Stimulated activated CD4-positive, alpha-beta T cell treated with anti-CD3 and anti-CD28 coated beads, Interleukin-15, amount 100 ng/mL, for 48 hours (primary cell): ENCODE data around the gene RNF128.
"Not testable (repeated sequence)": the region's sequence is repeated elsewhere in the genome, so short reads cannot be mapped to it uniquely, and the experiment has no call there.

Experiments
- DNase-seq, 2 donors: peaks; one replicate each; pipeline ENCODE4 v3.0.0-alpha.2; 2020; ENCODE audit warnings: low read depth in 2 of 2

The RNF128 gene

DNA sequence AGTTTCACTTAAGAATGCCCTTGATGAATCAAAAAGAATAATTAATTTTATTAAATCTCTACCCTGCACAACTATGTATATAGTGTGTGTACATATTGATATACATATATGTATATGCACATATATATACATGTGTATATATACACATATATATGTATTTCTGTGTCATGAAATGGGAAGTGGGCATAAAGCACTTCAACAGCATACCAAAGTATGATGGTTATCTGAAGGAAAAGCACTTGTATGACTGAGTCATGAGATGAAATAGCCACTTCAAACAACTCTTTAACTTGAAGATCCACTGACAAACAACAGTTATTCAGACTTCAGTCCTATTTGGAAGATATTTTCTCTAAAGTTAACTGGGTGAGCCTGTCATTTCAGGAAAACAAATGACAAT is 16.3 kb downstream of the RNF128 start:
- DNase-seq = no peak

DNA sequence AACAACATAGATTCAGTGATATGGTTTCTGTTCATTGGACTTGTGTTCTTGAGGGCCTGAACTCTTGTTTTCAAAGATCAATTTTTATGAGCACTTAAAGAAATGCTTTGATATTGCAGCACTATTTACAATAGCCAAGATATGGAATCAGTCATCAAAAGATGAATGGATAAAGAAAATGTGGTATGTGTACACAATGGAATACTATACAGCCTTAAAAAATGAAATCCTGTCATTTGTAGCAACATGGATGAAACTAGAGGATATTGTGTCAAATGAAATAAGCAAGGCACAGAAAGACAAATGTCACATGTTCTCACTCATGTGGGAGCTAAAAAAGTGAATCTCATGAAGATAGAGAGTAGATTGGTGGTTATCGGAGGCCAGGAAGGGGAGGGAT is 21.9 kb downstream of the RNF128 start:
- no peak for DNase-seq

DNA sequence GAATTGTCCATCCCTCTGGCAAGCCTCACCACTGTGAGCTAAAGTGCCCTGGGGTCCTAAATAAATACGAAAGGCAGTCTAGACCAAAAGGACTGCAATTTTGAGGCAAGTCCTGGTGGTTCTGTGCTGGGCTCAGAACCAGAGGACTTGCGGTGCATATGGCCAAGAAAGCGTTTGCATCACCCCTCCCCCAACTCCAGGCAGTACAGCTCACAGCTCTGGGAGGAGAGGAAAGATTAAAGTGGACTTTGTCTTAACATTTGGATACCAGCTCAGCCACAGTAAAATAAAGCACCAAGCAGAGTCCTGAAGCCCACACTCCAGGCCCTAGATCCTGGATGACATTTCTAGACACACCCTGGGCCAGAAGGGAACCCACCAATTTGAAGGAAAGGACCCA is 24.9 kb downstream of the RNF128 start:
- DNase-seq = no peak

DNA sequence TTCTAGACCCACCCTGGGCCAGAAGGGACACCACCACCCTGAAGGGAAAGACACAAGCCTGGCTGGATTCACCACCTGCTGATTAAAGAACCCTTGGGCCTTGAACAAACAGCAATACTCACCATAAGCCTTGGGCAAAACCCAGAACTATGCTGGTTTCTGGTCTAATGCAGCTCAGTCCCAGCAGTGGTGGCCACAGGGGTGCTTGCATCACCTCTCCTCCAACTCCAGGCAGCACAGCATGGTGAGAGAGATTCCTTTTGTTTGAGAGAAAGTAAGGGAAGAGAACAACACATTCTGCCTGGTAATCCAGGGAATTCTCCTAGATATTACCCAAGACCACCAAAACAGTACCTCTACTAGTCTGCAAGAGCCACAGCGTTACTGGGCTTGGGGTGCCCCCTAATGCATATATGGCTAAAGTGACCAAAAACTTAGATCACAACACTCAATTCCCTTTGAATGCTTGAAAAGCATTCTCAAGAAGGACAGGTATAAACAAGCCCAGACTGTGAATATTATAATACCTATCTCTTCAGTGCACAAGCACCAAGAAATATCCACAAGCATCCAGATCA is 25.7 kb downstream of the RNF128 start:
- DNase-seq = no peak

DNA sequence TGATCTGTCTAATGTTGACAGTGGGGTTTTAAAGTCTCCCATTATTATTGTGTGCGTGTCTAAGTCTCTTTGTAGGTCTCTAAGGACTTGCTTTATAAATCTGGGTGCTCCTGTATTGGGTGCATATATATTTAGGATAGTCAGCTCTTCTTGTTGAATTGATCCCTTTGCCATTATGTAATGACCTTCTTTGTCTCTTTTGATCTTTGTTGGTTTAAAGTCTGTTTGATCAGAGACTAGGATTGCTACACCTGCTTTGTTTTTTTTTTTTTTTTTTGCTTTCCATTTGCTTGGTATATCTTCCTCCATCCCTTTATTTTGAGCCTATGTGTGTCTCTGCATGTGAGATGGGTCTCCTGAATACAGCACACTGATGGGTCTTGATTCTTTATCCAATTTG is 42.8 kb downstream of the RNF128 start:
- DNase-seq = not testable (repeated sequence)

DNA sequence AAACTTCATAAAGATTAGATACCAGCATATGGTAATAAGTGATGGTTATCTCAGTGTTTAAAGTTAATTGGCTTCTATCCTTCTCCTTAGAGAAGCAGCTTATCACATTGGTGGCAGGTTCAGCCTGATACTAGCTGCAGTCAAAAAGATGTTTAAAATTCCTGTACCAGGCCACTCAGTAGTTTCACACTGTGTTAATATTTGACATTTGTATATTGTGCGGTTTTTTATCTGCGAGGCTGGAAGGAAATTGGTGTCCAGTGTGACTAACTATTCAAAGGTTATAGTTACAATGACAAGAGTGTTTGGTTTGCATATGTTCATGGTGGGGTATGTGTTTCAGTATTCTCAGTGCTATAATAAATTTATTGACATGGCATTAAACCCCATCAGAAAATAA is 48.5 kb downstream of the RNF128 start:
- DNase-seq = no peak

DNA sequence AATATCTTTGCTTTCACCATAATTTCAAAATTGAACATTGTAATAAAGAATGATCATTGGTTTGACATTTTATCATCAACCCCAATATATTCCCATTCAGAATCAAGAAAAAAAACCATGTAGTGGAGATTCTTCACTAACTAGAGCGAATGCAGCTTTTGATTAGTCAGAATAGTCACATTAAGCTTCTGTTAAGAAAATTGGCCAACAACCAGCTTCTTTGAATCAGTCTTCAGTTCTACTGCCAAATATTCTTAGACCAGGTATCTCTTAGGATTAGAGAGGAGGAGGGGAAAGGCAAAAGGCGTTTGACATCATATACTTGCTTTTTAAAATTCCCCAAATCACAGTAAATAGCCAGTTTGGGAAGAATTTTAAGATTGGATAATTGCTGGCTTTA is 53.8 kb downstream of the RNF128 start:
- no peak for DNase-seq

DNA sequence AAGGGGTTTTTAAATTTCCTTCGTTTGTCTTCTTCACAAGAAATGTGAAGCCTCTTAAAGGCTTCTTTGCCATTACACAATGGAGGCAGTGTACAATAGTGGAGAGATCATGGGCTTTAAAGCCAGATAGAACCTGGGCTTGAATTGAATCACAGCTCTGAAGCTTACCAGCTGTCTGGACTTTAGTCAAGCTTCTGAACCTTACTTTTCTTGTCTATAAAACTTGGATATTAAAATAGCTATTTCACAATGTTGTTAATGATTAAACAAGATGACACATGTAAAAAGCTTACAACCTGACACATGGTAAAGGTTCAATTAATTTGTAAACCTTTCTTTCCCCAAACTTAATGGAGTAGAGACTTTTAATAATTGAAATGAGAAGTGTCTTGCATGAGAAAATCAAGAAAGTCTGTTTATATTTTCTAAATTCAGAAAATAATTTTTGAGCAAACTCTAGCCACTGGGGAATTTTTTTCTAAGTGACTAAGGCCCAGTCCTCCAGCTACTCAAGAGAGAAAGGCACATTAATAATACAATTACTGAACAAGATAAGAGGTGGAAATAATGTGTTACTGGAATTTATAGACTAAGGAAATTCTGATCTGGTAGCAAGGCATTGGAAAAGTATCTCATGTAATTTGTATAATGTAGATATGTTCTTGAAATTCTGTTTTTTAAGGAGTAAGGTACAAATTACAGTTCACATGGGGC is 54.3 kb downstream of the RNF128 start:
- no peak for DNase-seq

DNA sequence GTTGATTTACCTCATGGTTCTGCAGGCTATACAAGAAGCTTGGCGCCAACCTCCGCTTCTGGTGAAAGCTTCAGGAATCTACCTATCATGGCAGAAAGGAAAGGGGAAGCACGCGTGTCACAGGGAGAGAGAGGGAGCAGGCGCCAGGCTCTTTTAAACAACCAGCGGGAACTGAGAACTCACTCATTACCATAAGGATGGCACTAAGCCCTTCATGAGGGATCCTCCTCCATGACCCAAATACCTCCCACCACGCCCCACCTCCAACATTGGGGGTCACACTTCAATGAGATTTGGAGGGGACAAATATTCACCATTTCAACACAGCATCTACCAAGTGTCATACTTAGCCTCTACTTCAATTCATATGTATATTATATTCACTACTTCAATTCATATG is 57.2 kb downstream of the RNF128 start:
- no peak for DNase-seq

DNA sequence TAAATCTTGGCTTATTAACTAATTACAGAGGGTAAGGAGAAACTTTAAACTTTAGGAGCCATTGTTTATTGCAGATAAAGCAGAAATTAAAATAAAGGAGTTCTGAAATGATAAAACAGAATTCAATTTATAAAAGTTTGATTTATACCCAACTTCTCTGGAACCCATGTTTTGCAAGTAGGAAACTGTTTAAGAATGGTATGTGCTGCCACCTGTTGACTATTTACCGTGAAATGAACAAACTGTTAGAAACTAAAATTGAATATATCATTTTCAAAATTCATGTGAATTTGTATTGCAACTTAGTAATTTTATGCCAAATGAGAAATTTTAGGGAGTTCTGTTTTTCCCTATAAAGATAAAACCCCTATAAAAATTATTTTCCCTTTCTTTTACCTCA is 65.0 kb downstream of the RNF128 start:
- no peak for DNase-seq

DNA sequence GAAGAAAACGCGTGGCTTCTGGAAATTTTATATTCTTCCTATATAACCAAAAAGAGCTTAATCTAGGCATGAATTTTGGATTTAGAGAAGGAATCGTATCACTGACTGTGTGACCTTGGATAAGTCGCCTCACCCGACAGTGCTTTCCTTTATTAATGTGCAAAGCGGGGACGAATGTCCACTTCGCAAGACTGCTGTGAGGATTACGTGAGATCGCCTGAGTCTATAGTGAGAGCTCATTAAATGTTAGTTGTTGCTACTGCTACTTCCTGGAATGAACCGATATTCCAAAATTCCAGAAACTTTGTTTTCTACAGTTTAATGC is 75.5 kb downstream of the RNF128 start:
- DNase-seq = no peak

DNA sequence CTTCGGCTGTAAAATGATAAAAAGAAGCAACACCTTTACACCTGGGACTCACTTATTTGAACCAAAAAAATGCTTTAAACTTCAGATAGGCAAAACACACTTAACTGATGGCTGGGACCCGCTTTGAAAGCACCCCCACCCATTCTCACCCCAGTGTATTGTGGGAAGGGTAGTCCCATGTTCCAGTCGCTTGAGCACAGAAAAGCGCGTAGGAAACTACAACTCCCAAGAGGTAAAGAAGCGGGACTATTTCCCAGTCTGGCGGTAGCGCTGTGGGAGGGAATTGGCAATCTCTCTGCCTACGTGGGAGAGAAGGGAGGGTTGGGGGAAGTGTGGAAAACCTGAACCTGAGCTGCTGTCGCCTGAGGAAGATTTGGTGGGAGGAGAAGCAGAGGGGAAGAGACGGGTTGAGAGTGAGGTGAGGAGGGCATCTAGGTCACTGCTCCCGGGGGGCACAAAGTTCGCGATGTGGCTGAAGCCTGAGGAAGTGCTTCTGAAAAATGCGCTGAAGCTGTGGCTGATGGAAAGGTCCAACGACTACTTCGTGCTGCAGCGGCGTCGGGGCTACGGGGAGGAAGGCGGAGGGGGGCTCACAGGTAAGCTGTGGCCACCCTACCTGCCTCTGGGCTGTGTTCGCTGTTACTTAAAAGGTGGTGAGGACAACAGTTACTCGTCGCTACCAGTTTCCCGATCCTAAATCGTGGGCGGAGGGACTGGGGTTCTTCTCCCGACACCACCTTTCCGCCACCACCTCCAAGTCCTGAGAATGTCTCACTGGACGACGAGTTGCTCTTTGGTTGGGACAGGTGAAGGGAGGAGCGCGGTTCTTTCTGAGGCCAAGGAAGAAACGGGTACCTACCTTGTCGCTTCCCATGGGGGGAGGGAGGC is 76.1 kb downstream of the RNF128 start, which contains the start of gene TBC1D8B:
TBC1D8B (plus strand) TSS at position 286 of the 888 bp plus-strand sequence; CDS start at position 467, 181 bp downstream.
- DNase-seq = no peak

DNA sequence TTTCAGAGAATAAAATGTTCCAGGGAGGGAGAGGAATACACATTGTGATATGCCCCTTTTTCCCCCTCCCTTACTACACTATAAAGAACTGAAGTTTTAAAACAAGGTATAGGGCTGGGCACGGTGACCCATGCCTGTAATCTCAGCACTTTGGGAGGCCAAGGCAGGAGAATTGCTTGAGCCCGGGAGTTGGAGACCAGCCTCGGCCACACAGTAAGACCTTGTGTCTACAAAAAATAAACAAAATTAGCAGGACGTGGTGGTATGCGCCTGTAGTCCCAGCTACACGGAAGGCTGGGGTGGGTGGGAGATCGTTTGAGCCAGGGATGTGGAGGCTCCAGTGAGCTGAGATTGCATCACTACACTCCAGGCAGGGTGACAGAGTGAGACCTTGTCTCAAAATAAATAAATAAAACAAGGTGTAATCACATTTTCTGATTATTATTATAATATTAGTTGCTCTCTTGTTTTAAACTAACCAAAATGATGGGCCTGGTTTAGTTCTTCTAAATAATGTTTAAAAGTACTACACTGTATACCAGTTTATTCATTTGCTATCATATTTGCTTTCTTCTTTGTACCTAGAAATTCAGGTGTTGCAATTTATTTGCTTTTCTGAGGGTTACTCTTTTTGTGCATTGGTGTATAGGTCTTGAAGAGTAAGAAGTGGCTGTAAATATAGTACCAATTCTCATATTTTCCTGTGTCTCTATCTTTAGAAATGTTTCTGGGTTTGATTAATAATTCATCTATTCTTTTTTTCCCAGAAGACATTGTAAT is 84.8 kb downstream of the RNF128 start:
- DNase-seq = no peak

DNA sequence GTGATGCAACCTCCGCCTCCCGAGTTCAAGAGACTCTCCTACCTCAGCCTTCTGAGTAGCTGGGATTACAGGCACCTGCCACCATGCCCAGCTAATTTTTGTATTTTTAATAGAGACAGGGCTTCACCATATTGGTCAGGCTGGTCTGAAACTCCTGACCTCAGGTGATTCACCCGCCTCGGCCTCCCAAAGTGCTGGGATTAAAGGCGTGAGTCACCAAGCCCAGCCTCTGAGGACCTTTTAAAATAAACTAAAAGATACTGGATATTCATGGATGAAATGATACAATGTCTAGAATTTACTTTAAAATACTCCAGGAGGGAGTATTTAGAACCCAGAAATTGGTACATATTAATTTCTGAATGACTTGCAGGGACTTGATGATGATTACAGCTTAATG is 86.4 kb downstream of the RNF128 start:
- DNase-seq = not testable (repeated sequence)

DNA sequence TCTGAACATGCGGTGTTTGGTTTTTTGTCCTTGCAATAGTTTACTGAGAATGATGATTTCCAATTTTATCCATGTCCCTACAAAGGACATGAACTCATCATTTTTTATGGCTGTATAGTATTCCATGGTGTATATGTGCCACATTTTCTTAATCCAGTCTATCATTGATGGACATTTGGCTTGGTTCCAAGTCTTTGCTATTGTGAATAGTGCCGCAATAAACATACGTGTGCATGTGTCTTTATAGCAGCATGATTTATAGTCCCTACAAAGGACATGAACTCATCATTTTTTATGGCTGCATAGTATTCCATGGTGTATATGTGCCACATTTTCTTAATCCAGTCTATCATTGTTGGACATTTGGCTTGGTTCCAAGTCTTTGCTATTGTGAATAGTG is 87.6 kb downstream of the RNF128 start:
- not testable (repeated sequence) for DNase-seq
